Measurements from ENCODE around the gene FSTL5. TPM values are rescaled to one million over a fixed set of nuclear protein-coding genes. Genes with fewer than 3 reads are reported as not detected.

The FSTL5 gene
- total and polyA plus RNA-seq, 2 of the 8 experiments (the other 6 are each of a cell fraction or from before 2014, with no cell fraction given) = 0.09 to 0.32 TPM

GRCh38 chr4:162117051-162117450, 46.7 kb downstream of the FSTL5 start:
- H3K27ac ChIP-seq (ENCODE audit: low read depth, low read length) = no peak overlapping the region
- H3K9me3 ChIP-seq (ENCODE audit: insufficient read depth in 2 of 2, low read depth in 1 of 2, low read length in 1 of 2) = no peaks in the 10 kb centered on the region
- H3K4ac ChIP-seq (replicated peaks; ENCODE audit: insufficient read length, low read depth, low read length) = no peak overlapping the region
- no peak overlapping the region for H2BK5ac ChIP-seq (ENCODE audit: low read depth, low read length)
- H4K20me1 ChIP-seq (replicated peaks in 1 of 2; ENCODE audit: control insufficient read depth in 1 of 2, insufficient read depth in 2 of 2, low read length in 2 of 2) = no peaks in the 10 kb centered on the region
- no peak overlapping the region for H3K14ac ChIP-seq (ENCODE audit: insufficient read length)
- H4K8ac ChIP-seq (ENCODE audit: extremely low read depth, insufficient read depth, low read length) = no peak overlapping the region
- no peak overlapping the region for H3K56ac ChIP-seq (replicated peaks; ENCODE audit: insufficient read length, low read depth, low read length)
- H2BK20ac ChIP-seq (ENCODE audit: low read length) = no peak overlapping the region
- no peak overlapping the region for H2AK5ac ChIP-seq (ENCODE audit: low read depth, low read length)
- H4K91ac ChIP-seq (replicated peaks; ENCODE audit: insufficient read length, low read length) = no peak overlapping the region
- whole genome bisulfite sequencing, 2 experiments (ENCODE audit: extremely low coverage in 1 of 2, insufficient coverage in 1 of 2, insufficient read length in 1 of 2, insufficient replicate concordance in 2 of 2, low coverage in 1 of 2, low lambda C conversion rate in 2 of 2, missing lambda C conversion rate in 1 of 2) = 92% methylated on average over 2 of the region's 2 CpGs; no CpG with 5 or more reads in 1 of the 2 experiments
- no peaks in the 10 kb centered on the region for H3K27me3 ChIP-seq (replicated peaks in 1 of 4; ENCODE audit: control insufficient read depth in 3 of 4, extremely low read depth in 1 of 4, insufficient read depth in 3 of 4, low read length in 3 of 4)
- H3K18ac ChIP-seq (ENCODE audit: extremely low read depth, low read length) = no peak overlapping the region
- H3K4me1 ChIP-seq (replicated peaks in 1 of 4; ENCODE audit: control insufficient read depth in 3 of 4, insufficient read depth in 4 of 4, low read length in 3 of 4) = peaks cover 2 to 18% (median 7%) of the 10 kb centered on the region in 4 experiments; a peak in 3 of 7 replicates
- DNase-seq (ENCODE audit: low read depth in 1 of 2, low spot score in 2 of 2) (no peak), FAIRE-seq (no peak)
- H4K5ac ChIP-seq (ENCODE audit: insufficient read length, low read depth, low read length) = no peak overlapping the region
- H3K4me3 ChIP-seq (ENCODE audit: extremely low read depth in 1 of 4, insufficient read depth in 2 of 4, low read depth in 3 of 4, low read length in 4 of 4) = no peak overlapping the region; a peak in 1 of 8 replicates
- H2BK120ac ChIP-seq (replicated peaks; ENCODE audit: low read depth, low read length) = no peak overlapping the region
- no peaks in the 10 kb centered on the region; the same call in 1 of the 2 replicates for H3K23me2 ChIP-seq (ENCODE audit: low read depth, low read length)
- H2BK15ac ChIP-seq (ENCODE audit: low read length) = no peak overlapping the region
- no peak overlapping the region for H2BK12ac ChIP-seq (ENCODE audit: low read depth, low read length)
- H3K23ac ChIP-seq (ENCODE audit: insufficient read length) = no peak overlapping the region
- no peaks in the 10 kb centered on the region for H3K36me3 ChIP-seq (ENCODE audit: control insufficient read depth in 2 of 4, insufficient read depth in 4 of 4, low read length in 3 of 4)
- peak overlapping the region; percentile 48; the same call in 1 of the 2 replicates for H2AFZ ChIP-seq (ENCODE audit: low read length)
- CTCF ChIA-PET (ENCODE audit: partially characterized antibody) = interaction anchor here (0.6 to 1.0 kb wide), 2 partner anchors 14 to 1071 kb away, joined by 3 read pairs; no protein-coding TSS in a partner anchor
- no peak overlapping the region for H3K9ac ChIP-seq (replicated peaks in 1 of 4; ENCODE audit: extremely low read depth in 1 of 4, low read depth in 3 of 4, low read length in 3 of 4)
- H3K79me2 ChIP-seq (ENCODE audit: control insufficient read depth in 1 of 2, insufficient read depth in 2 of 2, low read length in 2 of 2) = no peaks in the 10 kb centered on the region
- POLR2A ChIA-PET (ENCODE audit: partially characterized antibody) = interaction anchor here (0.8 to 1.7 kb wide), 3 partner anchors 11 to 17 kb away, joined by 3 to 4 read pairs (median 3); no protein-coding TSS in a partner anchor
- no peaks in the 10 kb centered on the region for H3K79me1 ChIP-seq (ENCODE audit: low read depth, low read length)
- H3K4me2 ChIP-seq (ENCODE audit: insufficient read depth in 1 of 2, low read depth in 2 of 2, low read length in 2 of 2) = peak overlapping the region in 1 of 2 experiments; percentile 6; a peak in 2 of 4 replicates
- TF ChIP-seq HDAC6 (IDR thresholded peaks at IDR 0.05; ENCODE audit: low read depth, low read length) (no peak), POLR2AphosphoS5 (IDR thresholded peaks at IDR 0.05; ENCODE audit: low read depth, low read length) (no peak), GABPA (IDR thresholded peaks at IDR 0.05; ENCODE audit: borderline replicate concordance, insufficient read depth, low read length) (no peak), MAX (IDR thresholded peaks at IDR 0.05) (no peak), PHF8 (conservative IDR thresholded peaks at IDR 0.05; ENCODE audit: low read depth, low read length) (no peak), SIX5 (IDR thresholded peaks at IDR 0.05; ENCODE audit: low read depth, low read length) (no peak), TCF12 (IDR thresholded peaks at IDR 0.05; ENCODE audit: low read depth, low read length) (no peak), RBBP5 (IDR thresholded peaks at IDR 0.05; ENCODE audit: borderline replicate concordance, low read depth, low read length) (no peak), RFX5 (IDR thresholded peaks at IDR 0.05; ENCODE audit: borderline replicate concordance, low read depth, low read length) (no peak), TBP (IDR thresholded peaks at IDR 0.05; ENCODE audit: low read depth, low read length) (no peak)

Measured in H1 (cell line).